SK-N-SH (cell line): ENCODE data around the gene ADAMTS2.

Experiments
- CTCF ChIP-seq: fragments of 200-600 bp; sonication (generic); IDR thresholded peaks from 2 replicates; pipeline ENCODE4 v1.6.1; 2017; ENCODE audit warnings: antibody characterized with exemption, mild to moderate bottlenecking, moderate library complexity
- EP300 ChIP-seq, 2 experiments: IDR thresholded peaks; 2 replicates each; pipeline versions ENCODE4 v1.4.0 to v1.6.1; 2012; ENCODE audit warnings: borderline replicate concordance in 1 of 2, low read depth in 1 of 2, low read length in 1 of 2
- EZH2phosphoT487 ChIP-seq: fragments of 200-600 bp; sonication (generic); IDR thresholded peaks from 2 replicates; pipeline ENCODE4 v1.6.1; 2017; ENCODE audit warnings: low read depth, mixed run types, mild to moderate bottlenecking, antibody characterized with exemption, moderate library complexity, borderline replicate concordance
- NFIC ChIP-seq: IDR thresholded peaks from 2 replicates; pipeline ENCODE4 v1.4.0; 2012; ENCODE audit warnings: borderline replicate concordance
- POLR2AphosphoS5 ChIP-seq: IDR thresholded peaks from 2 replicates; pipeline ENCODE4 v1.6.1; 2012; ENCODE audit warnings: low read depth, low read length
- REST ChIP-seq: IDR thresholded peaks from 2 replicates; pipeline ENCODE4 v1.6.1; 2012; ENCODE audit warnings: mild to moderate bottlenecking, low read depth, low read length, moderate library complexity
- USF1 ChIP-seq: IDR thresholded peaks from 2 replicates; pipeline ENCODE4 v1.4.0; 2012; ENCODE audit warnings: low read depth, borderline replicate concordance
- YY1 ChIP-seq: IDR thresholded peaks from 2 replicates; pipeline ENCODE4 v1.4.0; 2012; ENCODE audit warnings: low read depth, mild to moderate bottlenecking

- TF ChIP-seq CTCF, result no peak
- no peak for TF ChIP-seq YY1
- TF ChIP-seq EZH2phosphoT487, result no peak
- TF ChIP-seq NFIC, result no peak
- no peak for TF ChIP-seq USF1
- TF ChIP-seq REST, result no peak
- no peak for TF ChIP-seq POLR2AphosphoS5
- TF ChIP-seq EP300 (IDR thresholded peaks at IDR 0.05; ENCODE audit: borderline replicate concordance in 1 of 2, low read depth in 1 of 2, low read length in 1 of 2), result no peak
Observed at GRCh38 chr5:179294131-179294780, 51.0 kb downstream of the ADAMTS2 start.
